Activated B cell treated with CpG ODN at 0.5 μM for 24 hours (primary cell): ENCODE results near the gene VAT1. TPM values are rescaled to one million over a fixed set of nuclear protein-coding genes. Genes with fewer than 3 reads are reported as not detected.

Experiments used
- ATAC-seq: fragments of 200-7000 bp; cut with Tn5 transposase; one replicate; pipeline ENCODE4 v1.10.0; 2021; ENCODE audit warnings: low read depth, mild to moderate bottlenecking, moderate library complexity
- CTCF ChIA-PET: fragments of 350-600 bp; sonication (Branson Sonifier 250); formaldehyde crosslinking; loops from one replicate; lab custom pipeline; 2021; ENCODE audit warnings: antibody characterized with exemption; lab: Charles Lee
- POLR2A ChIA-PET: fragments of 350-600 bp; sonication (Branson Sonifier 250); formaldehyde crosslinking; loops from one replicate; lab custom pipeline; 2021; ENCODE audit warnings: antibody characterized with exemption; lab: Charles Lee
- DNase-seq: peaks from one replicate; pipeline ENCODE4 v3.0.0; 2022
- H3K27ac Mint-ChIP-seq: one replicate; pipeline ENCODE4 v1.8.0; 2020; ENCODE audit warnings: mixed read lengths
- H3K27me3 Mint-ChIP-seq: one replicate; pipeline ENCODE4 v1.8.0; 2021; ENCODE audit warnings: mixed read lengths
- H3K36me3 Mint-ChIP-seq: one replicate; pipeline ENCODE4 v1.8.0; 2021; ENCODE audit warnings: low read depth, mixed read lengths
- H3K4me1 Mint-ChIP-seq: one replicate; pipeline ENCODE4 v1.8.0; 2021; ENCODE audit warnings: mixed read lengths
- H3K4me3 Mint-ChIP-seq: one replicate; pipeline ENCODE4 v1.8.0; 2020; ENCODE audit warnings: mild to moderate bottlenecking, mixed read lengths
- H3K9me3 Mint-ChIP-seq: one replicate; pipeline ENCODE4 v1.8.0; 2020; ENCODE audit warnings: mixed read lengths
- CTCF ChIP-seq: fragments of 200-600 bp; IDR thresholded peaks from one replicate; pipeline ENCODE4 v1.8.0; 2022; ENCODE audit warnings: antibody characterized with exemption, mild to moderate bottlenecking
- intact Hi-C: fragments of 100-400 bp; cut with micrococcal nuclease; formaldehyde crosslinking; loops from one replicate; pipeline ENCODE4 v1.15.1; 2024
- total RNA-seq: library from RNA; stranded (reverse); gene quantifications from 2 replicates; pipeline ENCODE4 v1.2.3, GENCODE V29; 2022

VAT1 gene
- total RNA-seq, 1 donor from 2014 or later: 34.4 TPM

- intact Hi-C loops: no loop called here
- DNase-seq (no peak), ATAC-seq (no peak)
- Mint-ChIP-seq H3K27me3 (no peaks in the 10 kb centered on the region), H3K36me3 (no peaks in the 10 kb centered on the region), H3K27ac (no peak overlapping the region), H3K9me3 (no peaks in the 10 kb centered on the region), H3K4me1 (no peaks in the 10 kb centered on the region), H3K4me3 (no peak overlapping the region)
- POLR2A ChIA-PET: no interaction called here
- TF ChIP-seq CTCF: no peak
- CTCF ChIA-PET: no interaction called here
Observed at GRCh38 chr17:42971589-42971988, 50.6 kb downstream of the VAT1 start.

GRCh38 chr17:42969001-42969581 is 53.1 kb downstream of the VAT1 start:
- H3K27me3 Mint-ChIP-seq: no peaks in the 10 kb centered on the region
- H3K27ac Mint-ChIP-seq: peak overlapping the region; percentile 46
- intact Hi-C loops: no loop called here
- ChIA-PET CTCF (interaction anchor here (1.8 kb wide), 1 partner anchor 29 kb away, joined by 6 read pairs; the partner anchor contains the start of gene RPL27), POLR2A (interaction anchor here (0.6 to 2.3 kb wide), 4 partner anchors 29 to 887 kb away, joined by 4 to 15 read pairs (median 6); partner anchors contain the start of gene RPL27)
- H3K36me3 Mint-ChIP-seq: peaks cover 6% of the 10 kb centered on the region
- peaks cover 6% of the 10 kb centered on the region for H3K4me1 Mint-ChIP-seq
- ATAC-seq (no peak), DNase-seq (no peak)
- H3K9me3 Mint-ChIP-seq: no peaks in the 10 kb centered on the region
- H3K4me3 Mint-ChIP-seq: no peak overlapping the region
- no peak for TF ChIP-seq CTCF

GRCh38 chr17:42967925-42968324 is 54.3 kb downstream of the VAT1 start:
- Mint-ChIP-seq H3K27ac (no peak overlapping the region), H3K27me3 (no peaks in the 10 kb centered on the region)
- intact Hi-C loops: no loop called here

More at GRCh38 chr17:42967925-42968324, 54.3 kb downstream of the VAT1 start:
- H3K36me3 Mint-ChIP-seq: peaks cover 12% of the 10 kb centered on the region
- POLR2A ChIA-PET: interaction anchor here (0.6 to 0.9 kb wide), 3 partner anchors 8 to 17 kb away, joined by 3 to 6 read pairs (median 3); partner anchors contain the start of gene PTGES3L
- H3K4me1 Mint-ChIP-seq: peaks cover 11% of the 10 kb centered on the region
- DNase-seq (no peak), ATAC-seq (no peak)
- H3K9me3 Mint-ChIP-seq: no peaks in the 10 kb centered on the region
- no peak overlapping the region for H3K4me3 Mint-ChIP-seq
- CTCF ChIA-PET: interaction anchor here (1.8 kb wide), 1 partner anchor 30 kb away, joined by 6 read pairs; the partner anchor contains the start of gene RPL27
- TF ChIP-seq CTCF: no peak

Other genes starting within 250 kb of the VAT1 start
- 49.7 and 49.8 TPM in 2 replicates for gene VPS25, start 248.9 kb downstream of the VAT1 start, total RNA-seq
- gene WNK4, start 241.8 kb downstream of the VAT1 start, total RNA-seq: 0.10 and 0.29 TPM in 2 replicates
- gene COA3, start 223.7 kb downstream of the VAT1 start, total RNA-seq: 41.4 and 48.0 TPM in 2 replicates
- not detected in 2 replicates for gene CNTD1, start 223.5 kb downstream of the VAT1 start, total RNA-seq
- 113 and 118 TPM in 2 replicates for gene BECN1, start 198.1 kb downstream of the VAT1 start, total RNA-seq
- gene PSME3, start 189.0 kb downstream of the VAT1 start, total RNA-seq: 136 and 141 TPM in 2 replicates
- 2.0 and 3.9 TPM in 2 replicates for gene AOC2, start 177.8 kb downstream of the VAT1 start, total RNA-seq
- gene AOC3, start 171.2 kb downstream of the VAT1 start, total RNA-seq: 0.64 and 1.4 TPM in 2 replicates
- gene G6PC1, start 121.6 kb downstream of the VAT1 start, total RNA-seq: not detected in 2 replicates
- 63.6 and 70.4 TPM in 2 replicates for gene AARSD1, start 57.9 kb downstream of the VAT1 start, total RNA-seq
- gene PTGES3L, start 42.3 kb downstream of the VAT1 start, total RNA-seq: 1.4 and 2.0 TPM in 2 replicates
- 28.3 and 30.9 TPM in 2 replicates for gene RUNDC1, start 41.8 kb downstream of the VAT1 start, total RNA-seq
- gene RPL27, start 24.0 kb downstream of the VAT1 start, total RNA-seq: 1,189 and 1,266 TPM in 2 replicates
- 41.9 and 50.5 TPM in 2 replicates for gene IFI35, start 15.6 kb downstream of the VAT1 start, total RNA-seq
- gene RND2, start 2.8 kb upstream of the VAT1 start, total RNA-seq: 0.05 and 0.13 TPM in 2 replicates
- 11.9 and 13.3 TPM in 2 replicates for gene BRCA1, start 103.0 kb upstream of the VAT1 start, total RNA-seq
- gene NBR1, start 148.8 kb upstream of the VAT1 start, total RNA-seq: 42.2 and 44.8 TPM in 2 replicates
- 46.0 and 68.0 TPM in 2 replicates for gene TMEM106A, start 189.5 kb upstream of the VAT1 start, total RNA-seq
- 0.73 TPM in 1 of 2 replicates, not detected in the other for gene CCDC200, start 206.2 kb upstream of the VAT1 start, total RNA-seq
- 5,480 and 7,149 TPM in 2 replicates for gene RNU2-1, start 211.6 kb upstream of the VAT1 start, total RNA-seq